ENCODE measurements around the gene RHOT2. TPM values are rescaled to one million over a fixed set of nuclear protein-coding genes. Genes with fewer than 3 reads are reported as not detected.

RHOT2 gene
- total and polyA plus RNA-seq, 7 donors = 35.3 to 159 (median 52.9) TPM

DNA sequence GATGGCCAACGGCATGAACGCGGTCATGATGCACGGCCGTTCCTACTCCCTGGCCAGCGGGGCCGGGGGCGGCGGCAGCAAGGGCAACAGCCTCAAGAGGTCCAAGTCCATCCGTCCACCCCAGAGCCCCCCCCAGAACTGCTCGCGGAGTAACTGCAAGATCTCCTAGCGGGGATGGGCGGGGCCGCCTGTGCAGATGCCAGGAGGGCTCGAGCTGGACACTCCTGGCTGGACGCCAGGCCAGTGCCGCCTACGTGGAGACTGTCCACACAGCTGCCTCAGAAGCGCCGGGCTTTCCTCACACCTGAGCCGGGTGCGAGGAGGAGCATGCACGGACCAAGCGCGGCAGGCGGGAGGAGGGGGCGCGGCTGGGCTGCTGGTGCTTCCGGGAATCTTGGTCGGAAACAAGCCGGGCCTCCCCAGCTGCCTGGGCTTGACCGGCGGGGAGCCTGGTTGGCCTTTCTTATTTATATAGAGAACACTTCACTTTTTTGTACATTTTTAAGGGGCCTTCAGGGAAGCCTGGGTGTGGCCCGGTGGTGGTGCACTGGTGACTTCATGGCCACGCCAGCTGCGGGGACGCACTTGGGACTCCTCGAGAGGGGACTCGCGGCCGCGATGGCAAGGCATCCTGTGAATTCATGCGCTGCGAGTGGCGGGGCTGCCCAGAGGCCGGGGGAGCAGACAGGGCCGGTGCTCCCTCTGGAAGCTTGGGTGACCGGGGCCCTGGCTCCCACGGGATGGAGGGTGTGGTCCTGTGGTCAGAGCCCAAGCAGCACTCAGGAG is 40.3 kb upstream of the RHOT2 start:
- Histone ChIP-seq H3K36me3 (peaks cover 0 to 21% (median 10%) of the 10 kb centered on the region in 4 donors), H3K4me3 (no peak overlapping the region), H3K27ac (peak overlapping the region; percentile 13 to 82 (median 70)), H3K27me3 (peaks cover 0 to 12% (median 0%) of the 10 kb centered on the region in 3 donors), H3K9me3 (no peaks in the 10 kb centered on the region), H3K4me1 (peaks cover 0 to 41% (median 29%) of the 10 kb centered on the region in 4 donors)
- WGBS, 2 donors = 77 to 89% methylated on average over 50 of the region's 50 CpGs
- intact Hi-C loops (cut with DNase I) = no loop called here
- TF ChIP-seq POLR2AphosphoS5 (IDR thresholded peaks at IDR 0.05) = no peak
- no peak for TF ChIP-seq POLR2A (IDR thresholded peaks at IDR 0.05)
- no peak for TF ChIP-seq EP300 (IDR thresholded peaks at IDR 0.05)
- TF ChIP-seq, protein P1, sequence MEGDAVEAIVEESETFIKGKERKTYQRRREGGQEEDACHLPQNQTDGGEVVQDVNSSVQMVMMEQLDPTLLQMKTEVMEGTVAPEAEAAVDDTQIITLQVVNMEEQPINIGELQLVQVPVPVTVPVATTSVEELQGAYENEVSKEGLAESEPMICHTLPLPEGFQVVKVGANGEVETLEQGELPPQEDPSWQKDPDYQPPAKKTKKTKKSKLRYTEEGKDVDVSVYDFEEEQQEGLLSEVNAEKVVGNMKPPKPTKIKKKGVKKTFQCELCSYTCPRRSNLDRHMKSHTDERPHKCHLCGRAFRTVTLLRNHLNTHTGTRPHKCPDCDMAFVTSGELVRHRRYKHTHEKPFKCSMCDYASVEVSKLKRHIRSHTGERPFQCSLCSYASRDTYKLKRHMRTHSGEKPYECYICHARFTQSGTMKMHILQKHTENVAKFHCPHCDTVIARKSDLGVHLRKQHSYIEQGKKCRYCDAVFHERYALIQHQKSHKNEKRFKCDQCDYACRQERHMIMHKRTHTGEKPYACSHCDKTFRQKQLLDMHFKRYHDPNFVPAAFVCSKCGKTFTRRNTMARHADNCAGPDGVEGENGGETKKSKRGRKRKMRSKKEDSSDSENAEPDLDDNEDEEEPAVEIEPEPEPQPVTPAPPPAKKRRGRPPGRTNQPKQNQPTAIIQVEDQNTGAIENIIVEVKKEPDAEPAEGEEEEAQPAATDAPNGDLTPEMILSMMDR (IDR thresholded peaks at IDR 0.05) = no peak
- DNase-seq = peak; percentile 71

DNA sequence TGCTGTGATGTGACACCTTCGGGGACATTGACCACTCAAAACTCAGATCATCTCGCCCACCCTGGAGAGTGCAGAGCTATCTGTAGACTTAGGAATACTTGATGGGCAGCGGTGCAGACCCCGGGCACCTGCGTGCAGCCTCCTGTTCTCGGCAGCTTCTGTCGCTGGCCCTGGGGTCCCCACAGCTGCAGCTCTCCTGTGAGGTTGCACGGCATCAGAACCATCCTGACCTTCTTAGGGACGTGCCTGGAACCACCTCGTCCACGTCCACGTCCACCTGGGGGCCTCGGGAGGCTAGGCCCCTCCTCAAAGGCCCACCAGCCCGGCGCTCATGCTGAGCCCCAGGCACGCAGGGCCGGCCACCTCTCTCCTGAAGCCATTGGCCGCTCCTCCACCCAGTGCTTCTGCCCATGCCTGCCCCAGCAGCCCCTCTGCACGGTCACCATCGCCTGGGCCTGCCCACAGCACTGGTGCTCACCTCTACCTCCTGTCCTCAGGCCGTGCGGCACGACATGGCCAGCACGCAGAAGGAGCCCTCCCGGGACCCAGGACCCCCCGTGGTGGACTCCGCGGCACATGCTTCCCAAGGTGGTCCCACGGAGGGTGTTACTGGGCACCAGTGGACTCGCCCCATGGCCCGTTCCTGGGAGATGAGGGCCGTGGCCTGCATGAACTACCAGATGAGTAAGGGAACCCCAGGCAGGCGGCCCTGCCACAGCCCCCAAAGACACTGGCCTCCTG is 39.4 kb upstream of the RHOT2 start:
- peaks cover 0 to 13% (median 0%) of the 10 kb centered on the region in 3 donors for H3K27me3 ChIP-seq
- 92 to 95% methylated on average over 33 of the region's 33 CpGs for WGBS, 2 donors
- DNase-seq = peak; percentile 61
- no peak overlapping the region for H3K4me3 ChIP-seq
- no peak overlapping the region for H3K27ac ChIP-seq
- peaks cover 0 to 30% (median 13%) of the 10 kb centered on the region in 4 donors for H3K36me3 ChIP-seq
- TF ChIP-seq EP300 (IDR thresholded peaks at IDR 0.05) (no peak), POLR2AphosphoS5 (IDR thresholded peaks at IDR 0.05) (no peak), POLR2A (IDR thresholded peaks at IDR 0.05) (no peak)
- TF ChIP-seq, protein P1 (IDR thresholded peaks at IDR 0.05) = no peak
- intact Hi-C loops (cut with DNase I) = no loop called here
- peaks cover 0 to 41% (median 29%) of the 10 kb centered on the region in 4 donors for H3K4me1 ChIP-seq
- H3K9me3 ChIP-seq = no peaks in the 10 kb centered on the region

DNA sequence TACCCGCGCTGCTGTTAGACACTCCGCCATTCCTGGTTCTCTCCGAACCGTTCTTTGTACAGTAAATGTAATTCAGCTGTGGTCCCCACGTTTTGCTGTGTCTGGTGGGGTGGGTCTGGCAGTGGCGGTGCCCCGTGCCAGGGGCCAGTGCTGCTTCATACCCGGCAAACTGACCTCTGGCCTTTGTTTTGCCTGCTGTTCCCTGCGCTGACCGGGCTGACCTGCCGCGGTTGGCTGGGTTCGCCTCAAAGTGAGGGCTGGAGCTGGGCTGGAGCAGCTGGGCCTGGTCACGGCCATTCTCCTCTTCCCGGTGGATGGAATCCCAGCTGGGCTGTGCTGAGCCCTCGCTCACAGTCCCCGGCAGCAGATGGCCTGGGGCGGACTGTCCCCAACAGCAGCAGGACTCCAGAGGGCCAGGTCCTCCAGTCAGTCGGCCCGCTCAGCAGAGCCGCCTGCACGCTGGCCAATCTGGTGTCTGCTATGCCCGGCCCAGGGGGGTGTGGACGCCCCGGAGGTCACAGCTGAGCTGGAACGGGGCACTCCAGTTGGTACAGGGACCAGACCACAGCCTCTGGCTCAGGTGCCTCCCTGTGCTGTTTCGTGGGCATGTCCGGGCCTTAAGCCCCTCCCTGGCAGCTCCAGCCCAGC is 38.6 kb upstream of the RHOT2 start:
- no peak overlapping the region for H3K4me3 ChIP-seq
- peaks cover 0 to 41% (median 29%) of the 10 kb centered on the region in 4 donors for H3K4me1 ChIP-seq
- H3K36me3 ChIP-seq = peaks cover 0 to 38% (median 21%) of the 10 kb centered on the region in 4 donors
- WGBS, 2 donors = 80 to 82% methylated on average over 29 of the region's 29 CpGs
- intact Hi-C loops (cut with DNase I) = no loop called here
- DNase-seq = no peak
- no peak overlapping the region for H3K27ac ChIP-seq
- H3K27me3 ChIP-seq = peaks cover 0 to 13% (median 0%) of the 10 kb centered on the region in 3 donors
- no peaks in the 10 kb centered on the region for H3K9me3 ChIP-seq
- no peak for TF ChIP-seq POLR2AphosphoS5 (IDR thresholded peaks at IDR 0.05)
- TF ChIP-seq, protein P1 (IDR thresholded peaks at IDR 0.05) = no peak
- no peak for TF ChIP-seq POLR2A (IDR thresholded peaks at IDR 0.05)
- TF ChIP-seq EP300 (IDR thresholded peaks at IDR 0.05) = no peak

DNA sequence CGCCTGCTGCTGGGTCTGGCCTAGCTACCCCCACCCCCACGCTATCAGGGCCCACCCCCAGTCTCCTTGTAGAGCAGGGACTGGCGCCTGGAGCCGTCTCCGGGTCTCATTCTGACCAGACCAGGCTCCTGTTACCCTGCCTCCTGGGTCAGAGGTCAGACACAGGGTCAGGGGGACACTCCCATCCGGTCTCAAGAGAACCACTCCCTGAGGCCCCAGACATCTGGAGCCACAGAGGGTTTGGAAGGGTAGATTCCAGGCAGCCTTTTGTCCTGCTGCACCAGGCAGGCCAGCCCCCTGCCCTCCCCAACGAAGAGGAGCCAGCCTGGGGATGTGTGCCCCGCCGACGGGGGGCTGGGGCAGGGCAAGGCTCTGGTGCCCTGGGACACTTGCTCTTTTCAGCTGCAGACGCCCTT is 38.1 kb upstream of the RHOT2 start:
- intact Hi-C loops (cut with DNase I) = no loop called here
- TF ChIP-seq, protein P1 (IDR thresholded peaks at IDR 0.05) = no peak
- TF ChIP-seq POLR2AphosphoS5 (IDR thresholded peaks at IDR 0.05) = no peak
- TF ChIP-seq EP300 (IDR thresholded peaks at IDR 0.05) = no peak
- no peak for TF ChIP-seq POLR2A (IDR thresholded peaks at IDR 0.05)
- 43 to 69% methylated on average over 11 of the region's 11 CpGs for WGBS, 2 donors
- peak overlapping the region in 1 of 4 donors; percentile 2 for H3K27ac ChIP-seq
- H3K9me3 ChIP-seq = no peaks in the 10 kb centered on the region
- H3K4me3 ChIP-seq = no peak overlapping the region
- H3K36me3 ChIP-seq = peaks cover 0 to 41% (median 22%) of the 10 kb centered on the region in 4 donors
- H3K4me1 ChIP-seq = peaks cover 0 to 44% (median 33%) of the 10 kb centered on the region in 4 donors
- H3K27me3 ChIP-seq = peaks cover 0 to 13% (median 0%) of the 10 kb centered on the region in 3 donors
- DNase-seq = no peak
